H1 (cell line): ENCODE results near the gene CCL7. TPM values are rescaled to one million over a fixed set of nuclear protein-coding genes. Genes with fewer than 3 reads are reported as not detected.

Experiments used
- CTCF ChIA-PET: fragments of 300-600 bp; sonication (Branson Sonifier 250); formaldehyde crosslinking; loops from one replicate; lab custom pipeline; 2021; ENCODE audit not compliant: partially characterized antibody; lab: Charles Lee
- POLR2A ChIA-PET: fragments of 300-600 bp; sonication (Branson Sonifier 250); formaldehyde crosslinking; loops from one replicate; lab custom pipeline; 2021; ENCODE audit warnings: inconsistent platforms; ENCODE audit not compliant: partially characterized antibody; lab: Charles Lee
- DNase-seq, 2 experiments: peaks; one replicate each; pipeline versions ENCODE4 v3.0.0 to v3.0.0-alpha.2; 2010 to 2022; ENCODE audit warnings: low spot score in 2 of 2, low read depth in 1 of 2, mixed read lengths in 1 of 2
- FAIRE-seq: peaks from 2 replicates; lab custom pipeline; 2011; peaks lifted over from hg19 to GRCh38; lab: Jason Lieb, UNC
- H2AFZ ChIP-seq: 2 replicates; pipeline ENCODE4 v1.8.1; 2012; ENCODE audit warnings: low read length, inconsistent platforms
- H2AK5ac ChIP-seq: 2 replicates; pipeline ENCODE4 v1.6.1; 2013; ENCODE audit warnings: low read depth, low read length
- H2BK120ac ChIP-seq: replicated peaks from 2 replicates; pipeline ENCODE3; 2013; ENCODE audit warnings: low read depth, low read length, inconsistent platforms
- H2BK12ac ChIP-seq: 2 replicates; pipeline ENCODE4 v1.6.1; 2013; ENCODE audit warnings: low read depth, low read length
- H2BK15ac ChIP-seq: 2 replicates; pipeline ENCODE4 v1.6.1; 2013; ENCODE audit warnings: low read length
- H2BK20ac ChIP-seq: 2 replicates; pipeline ENCODE4 v1.6.1; 2013; ENCODE audit warnings: low read length
- H2BK5ac ChIP-seq: 2 replicates; pipeline ENCODE4 v1.6.1; 2013; ENCODE audit warnings: low read depth, low read length
- H3K14ac ChIP-seq: 2 replicates; pipeline ENCODE4 v1.6.1; 2013; ENCODE audit warnings: inconsistent platforms; ENCODE audit not compliant: insufficient read length
- H3K18ac ChIP-seq: 2 replicates; pipeline ENCODE4 v1.6.1; 2013; ENCODE audit warnings: low read length; ENCODE audit errors: extremely low read depth
- H3K23ac ChIP-seq: 2 replicates; pipeline ENCODE4 v1.6.1; 2013; ENCODE audit warnings: inconsistent platforms; ENCODE audit not compliant: insufficient read length
- H3K23me2 ChIP-seq: 2 replicates; pipeline ENCODE4 v1.6.1; 2013; ENCODE audit warnings: low read depth, low read length
- H3K27ac ChIP-seq: 2 replicates; pipeline ENCODE4 v1.6.1; 2011; ENCODE audit warnings: low read depth, low read length, inconsistent platforms
- H3K27me3 ChIP-seq, 4 experiments: replicated peaks in 1 of 4; 1 replicate in 1 of 4; 2 replicates in 3 of 4; pipeline versions ENCODE4 v1.6.1 to v1.8.1; 2011 to 2013; ENCODE audit warnings: low read length in 3 of 4, mild to moderate bottlenecking in 3 of 4, inconsistent platforms in 2 of 4, mixed read lengths in 2 of 4, moderate library complexity in 1 of 4; ENCODE audit not compliant: control insufficient read depth in 3 of 4, insufficient read depth in 3 of 4; ENCODE audit errors: extremely low read depth in 1 of 4
- H3K36me3 ChIP-seq, 4 experiments: 2 replicates each; pipeline versions ENCODE4 v1.6.1 to v1.8.1; 2011 to 2013; ENCODE audit warnings: mild to moderate bottlenecking in 4 of 4, low read length in 3 of 4, moderate library complexity in 2 of 4, control low read depth in 1 of 4, inconsistent platforms in 1 of 4; ENCODE audit not compliant: insufficient read depth in 4 of 4, control insufficient read depth in 2 of 4
- H3K4ac ChIP-seq: replicated peaks from 2 replicates; pipeline ENCODE3; 2013; ENCODE audit warnings: low read length, low read depth, mixed read lengths, inconsistent platforms; ENCODE audit not compliant: insufficient read length
- H3K4me1 ChIP-seq, 4 experiments: replicated peaks in 1 of 4; 1 replicate in 1 of 4; 2 replicates in 3 of 4; pipeline versions ENCODE4 v1.6.1 to v1.8.1; 2011 to 2013; ENCODE audit warnings: low read length in 3 of 4, inconsistent platforms in 2 of 4, mixed read lengths in 1 of 4; ENCODE audit not compliant: insufficient read depth in 4 of 4, control insufficient read depth in 3 of 4
- H3K4me2 ChIP-seq, 2 experiments: 2 replicates each; pipeline versions ENCODE4 v1.6.1 to v1.8.1; 2011 to 2013; ENCODE audit warnings: low read depth in 2 of 2, low read length in 2 of 2, control low read depth in 1 of 2, inconsistent platforms in 1 of 2, mild to moderate bottlenecking in 1 of 2; ENCODE audit not compliant: insufficient read depth in 1 of 2
- H3K4me3 ChIP-seq, 4 experiments: fragments of 200-600, 300-600 bp in 1 of 4; sonication (generic), shearing (Covaris generic), sonication (Bioruptor Twin) in 1 of 4; 2 replicates each; pipeline versions ENCODE4 v1.5.1 to v1.8.1; 2011 to 2016; ENCODE audit warnings: low read length in 4 of 4, low read depth in 3 of 4, control low read depth in 2 of 4, inconsistent platforms in 2 of 4, mild to moderate bottlenecking in 2 of 4, mixed read lengths in 1 of 4, moderate library complexity in 1 of 4; ENCODE audit not compliant: insufficient read depth in 2 of 4; ENCODE audit errors: extremely low read depth in 1 of 4
- H3K56ac ChIP-seq: replicated peaks from 2 replicates; pipeline ENCODE3; 2013; ENCODE audit warnings: low read depth, mild to moderate bottlenecking, mixed read lengths, low read length, inconsistent platforms; ENCODE audit not compliant: insufficient read length
- H3K79me1 ChIP-seq: 2 replicates; pipeline ENCODE4 v1.6.1; 2013; ENCODE audit warnings: low read depth, low read length, control low read depth
- H3K79me2 ChIP-seq, 2 experiments: 2 replicates each; pipeline versions ENCODE4 v1.6.1 to v1.8.1; 2012 to 2013; ENCODE audit warnings: low read length in 2 of 2, mild to moderate bottlenecking in 2 of 2, inconsistent platforms in 1 of 2; ENCODE audit not compliant: insufficient read depth in 2 of 2, control insufficient read depth in 1 of 2
- H3K9ac ChIP-seq, 4 experiments: replicated peaks in 1 of 4; 1 replicate in 1 of 4; 2 replicates in 3 of 4; pipeline versions ENCODE4 v1.6.1 to v1.8.1; 2011 to 2013; ENCODE audit warnings: low read depth in 3 of 4, low read length in 3 of 4, control low read depth in 2 of 4, mild to moderate bottlenecking in 2 of 4, moderate library complexity in 2 of 4, inconsistent platforms in 1 of 4; ENCODE audit errors: extremely low read depth in 1 of 4
- H3K9me3 ChIP-seq, 2 experiments: 2 replicates each; pipeline versions ENCODE4 v1.6.1 to v1.8.1; 2012 to 2013; ENCODE audit warnings: mild to moderate bottlenecking in 2 of 2, moderate library complexity in 2 of 2, control low read depth in 1 of 2, inconsistent platforms in 1 of 2, low read depth in 1 of 2, low read length in 1 of 2, mixed read lengths in 1 of 2; ENCODE audit not compliant: insufficient read depth in 2 of 2
- H4K20me1 ChIP-seq, 2 experiments: replicated peaks in 1 of 2; 2 replicates each; pipeline versions ENCODE3 to v1.8.1; 2011 to 2013; ENCODE audit warnings: inconsistent platforms in 2 of 2, low read length in 2 of 2, mild to moderate bottlenecking in 1 of 2; ENCODE audit not compliant: insufficient read depth in 2 of 2, control insufficient read depth in 1 of 2
- H4K5ac ChIP-seq: 2 replicates; pipeline ENCODE4 v1.6.1; 2013; ENCODE audit warnings: low read length, low read depth, mixed read lengths, inconsistent platforms; ENCODE audit not compliant: insufficient read length
- H4K8ac ChIP-seq: 2 replicates; pipeline ENCODE4 v1.8.0; 2013; ENCODE audit warnings: mild to moderate bottlenecking, moderate library complexity, low read length, inconsistent platforms; ENCODE audit not compliant: insufficient read depth; ENCODE audit errors: extremely low read depth
- H4K91ac ChIP-seq: replicated peaks from 2 replicates; pipeline ENCODE3; 2013; ENCODE audit warnings: low read length, mixed read lengths, inconsistent platforms; ENCODE audit not compliant: insufficient read length
- CEBPB ChIP-seq: IDR thresholded peaks from 2 replicates; pipeline ENCODE4 v1.6.1; 2012; ENCODE audit warnings: low read depth, low read length
- CHD1 ChIP-seq: IDR thresholded peaks from 2 replicates; pipeline ENCODE4 v1.6.1; 2012; ENCODE audit warnings: low read depth, low read length, improper control_type of control experiment
- JUN ChIP-seq: IDR thresholded peaks from 2 replicates; pipeline ENCODE4 v1.6.1; 2011; ENCODE audit warnings: low read depth, mild to moderate bottlenecking, improper control_type of control experiment, low read length
- RFX5 ChIP-seq: IDR thresholded peaks from 2 replicates; pipeline ENCODE4 v1.6.1; 2011; ENCODE audit warnings: low read depth, low read length, improper control_type of control experiment, borderline replicate concordance
- RNF2 ChIP-seq: fragments of 200-900, 300-1000 bp; sonication (generic); IDR thresholded peaks from 2 replicates; pipeline ENCODE4 v1.7.1; 2016; ENCODE audit warnings: borderline replicate concordance, low read depth, mild to moderate bottlenecking, antibody characterized with exemption, low read length; ENCODE audit not compliant: poor library complexity, severe bottlenecking; ENCODE audit errors: missing control alignments
- SAP30 ChIP-seq: fragments of 300-600 bp; sonication (generic); IDR thresholded peaks from 2 replicates; pipeline ENCODE4 v1.7.1; 2012; ENCODE audit warnings: low read length, moderate library complexity, mild to moderate bottlenecking, inconsistent platforms; ENCODE audit not compliant: insufficient read depth, insufficient replicate concordance
- SIN3A ChIP-seq, 2 experiments: IDR thresholded peaks in 1 of 2; conservative IDR thresholded peaks in 1 of 2; 2 replicates each; pipeline ENCODE4 v1.6.1; 2011 to 2012; ENCODE audit warnings: low read length in 2 of 2, improper control_type of control experiment in 1 of 2, low read depth in 1 of 2, mild to moderate bottlenecking in 1 of 2
- SIX5 ChIP-seq: IDR thresholded peaks from 2 replicates; pipeline ENCODE4 v1.6.1; 2011; ENCODE audit warnings: mild to moderate bottlenecking, low read depth, low read length
- TAF1 ChIP-seq: IDR thresholded peaks from 2 replicates; pipeline ENCODE4 v1.6.1; 2011; ENCODE audit warnings: mild to moderate bottlenecking, low read depth, low read length
- YY1 ChIP-seq: IDR thresholded peaks from 2 replicates; pipeline ENCODE4 v1.6.1; 2011; ENCODE audit warnings: low read depth, mild to moderate bottlenecking, low read length
- WGBS, 2 experiments: shearing (Covaris generic) in 1 of 2; methylation state at CpG; one replicate each; pipeline versions ENCODE4 v1.1.6 to v1.1.7; 2013 to 2015; ENCODE audit warnings: low lambda C conversion rate in 2 of 2, mixed read lengths in 2 of 2, inconsistent platforms in 1 of 2, low coverage in 1 of 2, missing lambda C conversion rate in 1 of 2; ENCODE audit not compliant: insufficient replicate concordance in 2 of 2, insufficient coverage in 1 of 2, insufficient read length in 1 of 2; ENCODE audit errors: extremely low coverage in 1 of 2, missing lambda C conversion rate in 1 of 2; 5-methylcytosine and 5-hydroxymethylcytosine counted together
- polyA plus RNA-seq, 7 experiments: library from polyadenylated mRNA; depleted of rRNA in 3 of 7; stranded (reverse) in 5 of 7; unstranded in 2 of 7; fragments of >200 nt in 5 of 7; fragments of 200-250 nt in 2 of 7; gene quantifications; 1 replicate in 5 of 7; 2 replicates in 1 of 7; 4 replicates in 1 of 7; pipeline versions ENCODE4 v1.2.1 to v1.2.3, GENCODE V29; 2011 to 2013; ENCODE audit warnings: missing spikeins in 2 of 7, mixed read lengths in 2 of 7
- total RNA-seq: library from RNA; stranded (reverse); fragmentation: NEBNext Ultra II Directional; extraction: Animal tissue kit (Norgen Biotek cat#: 25700); gene quantifications from 2 replicates; pipeline ENCODE4 v1.2.1, GENCODE V29; 2021

The CCL7 gene
- total and polyA plus RNA-seq, 2 of the 8 experiments (the other 6 are each of a cell fraction or from before 2014, with no cell fraction given): not detected

DNA sequence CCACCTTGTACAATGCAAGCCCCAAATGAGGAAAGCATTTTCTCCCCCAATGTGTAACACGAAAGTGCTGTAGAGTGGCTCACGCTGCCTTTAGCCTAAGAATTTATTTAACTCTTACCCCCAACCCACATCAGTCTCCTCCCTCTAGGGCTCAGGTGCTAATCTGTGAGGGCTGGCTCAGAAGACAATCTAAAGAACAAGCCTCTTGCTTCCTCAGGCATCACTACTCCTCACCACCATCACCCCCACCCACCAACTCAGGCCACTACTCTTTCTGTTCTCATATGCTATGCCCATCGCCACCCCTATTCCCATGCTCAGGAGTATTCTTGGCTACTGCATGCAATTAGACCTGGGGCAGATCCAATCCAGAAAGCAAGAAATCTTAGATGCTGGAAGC, 18.8 kb upstream of the CCL7 start:
- H3K18ac ChIP-seq: no peak overlapping the region
- TF ChIP-seq SIX5 (no peak), SAP30 (no peak), SIN3A (conservative IDR thresholded peaks at IDR 0.05 in 1 of 2, IDR thresholded peaks at IDR 0.05 in 1 of 2; ENCODE audit: low read depth in 1 of 2, low read length in 2 of 2) (no peak), RFX5 (no peak), CHD1 (no peak), CEBPB (no peak), TAF1 (no peak), YY1 (no peak), RNF2 (no peak), JUN (no peak)
- H3K56ac ChIP-seq: no peak overlapping the region
- no peak overlapping the region for H4K8ac ChIP-seq
- H3K79me2 ChIP-seq: no peaks in the 10 kb centered on the region
- FAIRE-seq (no peak), DNase-seq (no peak)
- WGBS, 2 experiments: 84% methylated on average over 3 of the region's 3 CpGs; no CpG with 5 or more reads in 1 of the 2 experiments
- H3K4me3 ChIP-seq: no peak overlapping the region
- no peaks in the 10 kb centered on the region for H3K9me3 ChIP-seq
- no peak overlapping the region for H2BK15ac ChIP-seq
- ChIA-PET POLR2A (interaction anchor here (1.0 kb wide), 1 partner anchor 58 kb away, joined by 3 read pairs; no protein-coding TSS in a partner anchor), CTCF (interaction anchor here (0.6 to 1.4 kb wide), 3 partner anchors 50 to 472 kb away, joined by 3 to 8 read pairs (median 3); no protein-coding TSS in a partner anchor)
- H3K23ac ChIP-seq: no peak overlapping the region
- no peak overlapping the region for H2AK5ac ChIP-seq
- H3K27me3 ChIP-seq: peaks cover 0 to 2% (median 0%) of the 10 kb centered on the region in 4 experiments; a peak in 1 of 7 replicates
- H3K23me2 ChIP-seq: peaks cover 6% of the 10 kb centered on the region; the same call in 1 of the 2 replicates
- H3K4ac ChIP-seq: no peak overlapping the region
- no peak overlapping the region for H2BK120ac ChIP-seq
- no peak overlapping the region for H4K5ac ChIP-seq
- H4K91ac ChIP-seq: no peak overlapping the region
- no peaks in the 10 kb centered on the region for H3K36me3 ChIP-seq
- no peaks in the 10 kb centered on the region for H3K79me1 ChIP-seq
- H2AFZ ChIP-seq: no peak overlapping the region
- no peaks in the 10 kb centered on the region for H4K20me1 ChIP-seq
- H2BK5ac ChIP-seq: no peak overlapping the region
- peaks cover 4 to 11% (median 7%) of the 10 kb centered on the region in 4 experiments; a peak in 6 of 7 replicates for H3K4me1 ChIP-seq
- no peak overlapping the region for H3K27ac ChIP-seq
- no peak overlapping the region for H3K9ac ChIP-seq
- no peak overlapping the region for H2BK12ac ChIP-seq
- H3K14ac ChIP-seq: no peak overlapping the region
- no peak overlapping the region for H3K4me2 ChIP-seq
- no peak overlapping the region for H2BK20ac ChIP-seq
